ENCODE measurements around the gene NFYA.
A peak's percentile ranks its signal among the peaks of the same experiment; 100 is the strongest.

Gene NFYA

DNA sequence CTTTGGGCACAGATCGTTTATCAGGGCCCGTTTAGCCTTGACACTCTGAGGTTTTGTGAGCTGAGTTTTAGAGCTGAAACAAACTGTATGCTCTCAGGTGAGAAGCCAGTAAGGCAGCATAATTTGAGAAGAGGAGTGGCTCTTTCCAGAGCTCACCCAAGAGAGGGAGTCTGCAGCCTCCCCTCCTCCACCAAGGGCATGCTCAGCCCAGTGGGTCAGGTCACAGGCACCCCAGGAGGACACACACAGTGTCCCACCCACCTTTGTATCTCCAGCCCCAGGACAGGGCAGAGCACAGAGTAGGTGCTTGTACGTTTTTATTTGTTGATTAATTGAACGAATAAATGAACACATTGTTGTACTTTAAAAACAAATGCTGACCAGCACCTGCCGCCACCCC, 27.1 kb upstream of the NFYA start:
- FAIRE-seq: no peak

DNA sequence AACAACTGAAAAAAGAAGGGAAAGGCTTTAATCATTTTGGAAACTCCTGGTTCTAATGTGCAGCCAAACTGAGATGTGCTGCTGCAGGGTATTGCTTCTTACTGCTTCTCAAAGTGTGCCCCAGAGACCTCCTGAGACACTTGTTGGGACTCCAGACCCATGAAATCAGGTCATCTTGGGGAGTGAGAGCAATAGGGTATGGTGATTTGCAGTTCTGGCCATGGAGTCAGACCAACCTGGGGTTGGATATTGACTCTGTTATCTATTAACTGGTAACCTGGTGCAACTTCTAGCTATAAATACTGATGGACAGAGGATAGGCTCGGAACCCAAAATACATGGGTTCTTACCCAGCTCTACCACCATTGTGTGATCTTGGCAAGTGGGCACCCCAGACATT, 26.7 kb upstream of the NFYA start:
- DNase-seq (ENCODE audit: extremely low spot score, insufficient read length, low read depth): no peak
- FAIRE-seq: no peak

More for the DNA sequence above, 27.1 kb upstream of the NFYA start:
- no peak for DNase-seq (ENCODE audit: extremely low spot score, insufficient read length, low read depth)

DNA sequence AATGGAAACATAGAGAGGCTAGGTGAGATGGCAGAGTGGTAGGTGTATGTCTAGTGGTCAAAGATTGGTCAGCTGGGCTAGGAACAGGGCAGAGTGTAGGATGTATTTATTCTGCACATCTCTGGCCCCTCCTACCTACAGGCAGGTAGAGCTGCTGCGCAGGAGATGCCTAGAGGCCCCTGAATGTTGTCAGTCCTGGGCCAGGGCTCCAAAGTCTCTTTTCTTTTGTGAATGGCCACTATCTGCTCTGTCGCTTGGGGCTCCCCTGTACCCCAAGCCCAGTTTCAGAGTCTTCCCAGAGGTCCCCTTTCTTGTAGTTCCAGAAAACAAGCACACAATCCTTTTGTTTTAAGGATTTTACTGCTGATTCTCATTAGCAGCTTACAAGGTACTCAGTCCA, 25.5 kb upstream of the NFYA start:
- no peak for FAIRE-seq
- DNase-seq (ENCODE audit: extremely low spot score, insufficient read length, low read depth): no peak

DNA sequence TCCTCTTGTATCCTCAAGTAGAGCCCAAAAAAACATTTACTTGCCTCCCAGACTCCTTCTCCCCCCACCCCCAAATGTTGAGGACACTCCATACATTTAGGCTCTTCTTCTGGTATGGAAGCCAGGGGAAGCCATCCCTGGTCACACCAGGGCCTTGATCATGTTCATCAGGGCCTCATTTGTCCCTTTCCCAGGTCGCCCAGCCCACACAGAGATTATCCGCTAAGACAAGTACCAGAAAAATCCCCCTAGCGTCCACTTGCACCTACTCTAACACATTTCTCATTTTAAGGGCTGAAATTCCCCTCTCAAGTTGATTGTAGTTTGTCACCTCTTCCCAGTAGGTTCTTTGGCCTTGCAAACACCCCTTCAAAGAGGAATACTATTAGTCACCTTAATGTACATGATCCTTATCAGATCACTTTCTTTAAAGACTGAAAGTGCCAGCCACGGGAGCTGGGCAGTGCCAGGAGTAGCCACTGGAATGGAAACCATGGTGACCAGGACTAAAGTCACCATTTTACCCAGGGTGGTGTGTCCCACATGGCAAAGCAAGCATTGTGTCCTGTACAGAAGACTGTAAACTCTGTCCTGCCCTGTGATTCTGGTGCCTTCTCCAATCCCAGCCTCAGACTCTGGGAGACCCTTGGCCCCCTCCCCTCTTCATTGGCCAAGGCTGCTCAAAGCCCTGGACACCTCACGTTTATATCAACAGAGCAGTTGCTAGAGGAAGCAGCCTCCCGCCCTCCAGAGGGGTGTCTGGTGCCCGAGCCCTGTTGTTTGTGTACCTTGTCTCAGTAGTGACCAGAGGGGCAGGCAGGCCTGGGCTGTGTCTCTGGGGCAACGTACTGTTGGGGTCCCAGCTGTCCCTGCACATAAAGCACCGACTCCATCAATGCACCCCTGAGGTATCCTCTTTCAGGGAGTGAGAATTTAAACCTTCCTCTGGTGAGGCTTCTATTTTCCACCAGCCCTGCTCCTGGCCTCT, 24.7 kb upstream of the NFYA start:
- DNase-seq (ENCODE audit: extremely low spot score, insufficient read length, low read depth) (no peak), FAIRE-seq (no peak)

DNA sequence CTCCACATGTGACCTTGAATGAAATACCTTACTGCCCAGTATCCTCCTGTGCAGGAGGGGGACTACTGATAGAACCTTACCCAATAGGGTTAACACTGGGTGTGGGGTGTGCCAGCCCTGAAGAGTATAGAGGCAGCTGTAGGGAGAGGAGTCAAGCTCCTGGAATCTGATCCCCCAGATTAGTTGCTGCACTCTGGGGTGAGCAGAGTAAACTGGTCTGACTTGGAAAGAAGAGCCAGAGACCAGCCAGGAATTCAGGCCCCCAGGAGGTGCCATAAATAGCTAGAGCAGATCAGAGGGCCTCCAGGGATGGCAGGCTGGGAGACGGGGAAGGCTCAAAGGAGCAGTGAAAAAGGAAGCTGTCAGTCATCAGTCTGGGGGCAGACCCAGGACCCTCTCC, 23.3 kb upstream of the NFYA start:
- FAIRE-seq: no peak
- no peak for DNase-seq (ENCODE audit: extremely low spot score, insufficient read length, low read depth)

DNA sequence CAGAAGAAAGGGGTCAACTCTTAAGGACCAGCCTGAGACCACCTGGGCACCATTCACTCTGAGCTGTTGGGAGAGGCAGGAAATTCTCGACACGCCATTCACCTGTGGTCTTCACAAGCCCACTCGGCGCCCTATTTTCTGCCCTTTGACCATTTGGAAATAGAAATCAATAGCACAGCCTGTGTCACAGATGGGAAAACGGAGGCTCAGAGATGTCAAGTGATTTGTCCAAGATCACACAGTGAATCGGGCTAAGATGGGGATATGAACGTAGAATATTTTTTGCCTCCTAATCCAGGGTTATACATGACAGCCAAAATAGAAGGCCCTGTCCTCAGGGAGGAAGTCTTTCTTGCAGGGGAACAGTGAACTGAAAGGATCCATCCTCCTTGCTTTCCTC, 22.8 kb upstream of the NFYA start:
- DNase-seq (ENCODE audit: extremely low spot score, insufficient read length, low read depth) (no peak), FAIRE-seq (no peak)

DNA sequence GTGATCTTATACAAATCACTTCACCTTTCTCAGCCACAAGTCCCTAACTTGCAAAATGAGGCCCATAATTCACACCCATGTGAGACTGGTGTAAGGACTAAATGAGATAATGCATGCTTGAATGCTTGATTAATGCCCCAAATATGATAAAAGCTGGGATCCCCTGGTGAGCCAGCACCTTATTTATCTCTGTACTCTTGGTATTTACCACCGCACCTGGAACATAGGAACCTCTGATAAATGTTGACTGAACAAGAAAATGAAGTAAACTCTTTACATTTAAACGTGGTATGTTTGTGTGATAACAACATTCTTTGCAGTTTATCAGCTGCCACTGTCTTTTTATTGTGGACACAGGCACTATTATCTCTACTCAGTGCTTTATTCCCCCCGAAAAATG, 22.2 kb upstream of the NFYA start:
- FAIRE-seq (no peak), DNase-seq (ENCODE audit: extremely low spot score, insufficient read length, low read depth) (no peak)

DNA sequence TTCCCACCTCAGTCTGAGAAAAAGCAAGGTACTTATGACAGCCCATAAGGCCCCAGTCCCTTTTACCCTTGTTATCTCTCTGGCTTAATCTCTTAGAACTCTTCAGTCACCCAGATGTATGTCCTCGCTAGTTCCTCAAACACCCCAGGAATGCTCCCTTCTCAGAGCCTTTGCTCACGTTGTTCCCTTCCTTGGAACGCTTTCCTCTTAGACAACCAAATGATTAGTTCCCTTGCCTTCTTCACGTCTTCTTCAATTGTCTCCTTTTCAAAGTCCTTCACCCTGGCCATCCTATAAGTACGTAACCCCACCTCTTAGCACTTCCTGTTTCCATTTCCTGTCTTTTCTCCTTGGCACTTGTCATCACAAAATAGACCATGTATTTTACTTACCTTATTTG, 20.9 kb upstream of the NFYA start:
- DNase-seq (ENCODE audit: extremely low spot score, insufficient read length, low read depth): no peak
- FAIRE-seq: no peak

DNA sequence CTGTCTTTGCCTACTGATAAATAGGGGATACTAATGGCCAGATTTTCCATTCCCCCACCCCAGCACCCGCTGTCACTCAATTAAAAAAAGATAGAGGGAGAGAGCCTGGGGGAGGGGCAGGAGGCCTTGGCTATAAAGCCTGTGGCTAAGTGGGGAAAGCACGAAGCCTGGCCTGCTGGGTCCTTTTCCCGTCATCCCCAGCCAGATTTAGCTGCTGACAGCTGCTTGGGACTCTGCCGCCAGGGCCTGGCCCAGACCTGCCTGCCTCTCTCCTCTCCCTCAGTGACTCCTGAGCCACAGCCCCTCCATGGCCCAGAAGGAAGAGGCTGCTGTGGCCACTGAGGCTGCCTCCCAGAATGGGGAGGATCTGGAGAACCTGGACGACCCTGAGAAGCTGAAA, 19.7 kb upstream of the NFYA start, which contains the start of gene APOBEC2:
Gene APOBEC2, plus strand, starts transcription at position 162 of the 400 bp plus-strand sequence. Its CDS starts 146 bp downstream, at position 308.
- FAIRE-seq (no peak), DNase-seq (ENCODE audit: extremely low spot score, insufficient read length, low read depth) (no peak)

DNA sequence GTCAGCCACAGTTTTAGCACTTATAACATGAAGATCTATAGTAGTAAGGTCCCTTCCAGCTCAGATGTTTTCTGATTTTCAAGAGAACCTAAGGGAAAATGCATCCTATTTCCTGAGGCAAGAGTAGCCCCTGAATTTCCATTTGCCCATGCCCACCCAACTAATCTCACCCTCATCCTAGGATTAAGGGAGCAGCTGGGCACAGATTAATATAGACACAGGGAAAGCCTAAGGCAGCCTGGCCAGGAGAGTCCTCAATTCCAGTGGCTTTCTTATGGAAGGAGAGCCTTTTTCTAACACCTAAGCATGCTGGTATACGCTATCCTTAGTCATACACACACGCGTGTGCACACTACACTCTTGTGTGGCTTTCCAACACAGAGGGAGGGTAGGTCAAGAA, 18.3 kb upstream of the NFYA start:
- FAIRE-seq (no peak), DNase-seq (ENCODE audit: extremely low spot score, insufficient read length, low read depth) (no peak)

DNA sequence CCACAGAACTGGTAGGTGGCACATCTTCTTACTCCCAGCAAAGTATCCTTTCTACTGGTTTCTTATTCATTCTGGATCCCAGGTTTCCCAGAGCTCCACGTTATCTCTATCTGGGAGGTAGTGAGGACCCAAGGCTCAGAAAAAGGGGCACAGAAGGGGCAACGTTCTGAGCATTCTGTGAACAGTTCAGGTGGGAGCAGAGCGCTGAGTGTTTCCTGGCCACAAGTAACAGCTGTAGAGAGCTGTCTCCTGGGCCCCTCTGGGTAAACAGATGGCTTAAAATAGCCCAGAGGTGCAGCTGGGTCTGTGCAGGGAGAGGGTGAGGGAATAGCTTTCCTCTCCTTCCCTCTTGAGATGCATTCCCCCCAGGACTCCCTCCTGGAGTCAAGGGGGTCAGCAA, 17.6 kb upstream of the NFYA start:
- FAIRE-seq (no peak), DNase-seq (ENCODE audit: extremely low spot score, insufficient read length, low read depth) (no peak)

DNA sequence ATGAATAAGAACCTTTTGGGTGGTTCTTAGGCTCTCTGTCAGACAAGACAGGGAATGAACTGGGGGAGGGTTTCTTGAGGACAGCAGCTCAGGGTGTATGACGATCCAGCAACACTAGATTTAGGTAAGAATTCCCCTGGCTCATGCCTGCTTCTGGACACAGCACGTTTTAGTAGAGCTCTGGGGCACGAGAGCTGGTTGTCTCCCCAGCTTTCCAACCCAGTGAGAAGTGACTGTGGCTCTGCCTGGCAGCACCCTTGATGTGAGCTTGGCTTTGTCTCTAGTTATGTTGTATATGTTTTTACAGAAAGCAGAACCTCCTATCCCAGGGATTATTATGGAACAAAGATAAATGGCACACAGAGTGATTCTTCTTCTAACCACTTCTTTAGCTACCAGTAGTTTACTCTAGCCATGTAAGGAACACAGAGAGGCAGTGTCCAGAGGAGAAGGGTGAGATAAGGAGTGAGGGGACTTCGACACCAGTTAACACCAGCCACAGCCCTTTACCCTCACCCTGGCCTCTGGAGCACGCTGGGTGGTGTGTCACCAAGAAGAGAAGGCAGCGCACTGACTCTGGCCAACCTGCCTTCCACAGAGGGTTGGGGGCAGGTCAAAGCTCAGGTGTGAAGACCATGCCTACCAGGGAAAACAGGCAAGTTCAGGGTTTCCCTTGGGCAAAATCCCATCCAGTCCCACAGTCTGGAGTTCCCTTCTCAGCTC, 15.8 kb upstream of the NFYA start:
- no peak for FAIRE-seq
- DNase-seq (ENCODE audit: extremely low spot score, insufficient read length, low read depth): no peak

DNA sequence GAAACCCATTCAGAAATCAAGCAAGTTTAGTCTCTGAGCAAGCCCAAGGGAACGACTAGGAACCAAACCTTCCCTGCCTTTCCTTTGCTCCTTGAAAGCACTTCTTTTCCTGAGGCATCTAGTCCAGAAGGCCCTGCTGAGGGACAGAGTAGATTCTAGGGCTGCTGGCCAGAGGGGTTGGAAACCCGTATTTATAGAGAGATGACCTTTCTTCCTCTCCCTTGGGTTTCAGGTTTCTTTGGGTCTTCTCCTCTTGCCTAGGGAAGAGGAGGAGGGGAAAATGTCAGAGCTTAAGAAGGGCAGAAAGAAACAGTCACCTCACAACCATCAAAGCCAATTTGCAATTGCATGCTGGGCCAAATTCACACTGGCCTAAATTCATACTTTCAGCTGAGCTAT, 14.0 kb upstream of the NFYA start:
- DNase-seq (ENCODE audit: extremely low spot score, insufficient read length, low read depth) (no peak), FAIRE-seq (no peak)

DNA sequence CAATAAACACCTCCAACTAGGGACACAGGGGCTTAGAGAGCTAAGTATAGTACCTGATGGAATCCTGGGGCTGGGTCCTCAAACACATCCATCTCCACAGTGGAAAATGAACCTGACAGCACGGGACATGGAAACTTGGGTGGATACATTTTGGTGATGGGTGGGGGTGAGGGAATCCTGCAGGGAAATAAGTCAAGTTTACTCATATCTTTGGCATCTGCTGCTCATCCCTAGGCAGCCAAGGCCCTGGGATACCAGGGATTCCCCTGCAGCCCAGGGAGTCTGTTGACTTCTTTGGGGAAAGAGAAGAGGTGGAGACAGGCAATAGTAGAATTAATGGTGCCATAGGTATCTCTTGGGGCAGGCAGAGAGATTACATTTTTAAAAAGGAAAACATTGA, 13.2 kb upstream of the NFYA start:
- no peak for DNase-seq (ENCODE audit: extremely low spot score, insufficient read length, low read depth)
- no peak for FAIRE-seq

DNA sequence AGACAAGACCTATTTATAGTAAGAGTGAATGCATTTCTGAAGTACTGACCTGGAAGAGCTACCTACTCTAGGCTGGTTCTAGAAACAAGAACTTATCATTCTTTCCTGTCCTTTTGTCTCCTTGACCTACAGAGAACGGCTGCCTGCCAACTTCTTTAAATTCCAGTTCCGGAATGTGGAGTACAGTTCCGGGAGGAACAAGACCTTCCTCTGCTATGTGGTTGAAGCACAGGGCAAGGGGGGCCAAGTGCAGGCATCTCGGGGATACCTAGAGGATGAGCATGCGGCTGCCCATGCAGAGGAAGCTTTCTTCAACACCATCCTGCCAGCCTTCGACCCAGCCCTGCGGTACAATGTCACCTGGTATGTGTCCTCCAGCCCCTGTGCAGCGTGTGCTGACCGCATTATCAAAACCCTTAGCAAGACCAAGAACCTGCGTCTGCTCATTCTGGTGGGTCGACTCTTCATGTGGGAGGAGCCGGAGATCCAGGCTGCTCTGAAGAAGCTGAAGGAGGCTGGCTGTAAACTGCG, 11.5 kb upstream of the NFYA start:
- DNase-seq (ENCODE audit: extremely low spot score, insufficient read length, low read depth) (no peak), FAIRE-seq (no peak)

DNA sequence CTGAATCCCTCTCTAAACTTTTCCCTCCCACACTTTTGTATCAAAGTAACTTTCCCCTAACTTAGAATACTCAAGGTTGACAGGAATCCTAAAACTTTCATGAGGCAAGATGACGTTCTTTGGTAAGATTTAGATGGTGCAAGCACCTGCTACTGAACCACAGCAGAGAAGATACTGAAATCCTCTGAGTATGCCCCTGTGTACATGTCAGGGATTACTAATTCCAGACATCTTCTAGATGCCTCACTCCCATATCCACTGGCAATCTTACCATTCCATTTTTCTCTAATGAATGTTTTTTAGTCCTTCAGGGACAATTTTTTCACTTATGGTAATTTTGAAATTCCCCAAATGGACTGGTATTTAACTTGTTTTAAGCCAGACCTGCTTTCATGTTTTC, 10.7 kb upstream of the NFYA start:
- FAIRE-seq: no peak

DNA sequence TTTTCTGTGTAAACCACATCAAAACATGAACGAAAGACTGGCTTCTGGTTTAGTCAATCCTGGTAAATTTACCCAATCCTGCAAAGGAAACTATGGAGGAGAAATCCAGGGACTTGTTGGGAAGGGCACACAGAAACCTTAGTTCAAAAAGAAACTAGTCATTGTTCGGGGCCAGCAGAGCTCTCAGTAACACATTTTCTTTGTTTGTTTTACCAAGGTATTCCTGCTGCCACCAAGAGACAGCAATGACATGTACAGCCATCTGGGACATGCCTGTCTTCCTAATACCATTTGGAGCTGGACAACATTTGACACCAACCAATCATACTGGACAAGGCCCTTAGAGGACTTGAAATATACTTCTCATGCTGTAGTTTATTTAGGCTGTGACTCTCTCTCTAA, 8.9 kb upstream of the NFYA start:
- DNase-seq (ENCODE audit: extremely low spot score, insufficient read length, low read depth): no peak
- no peak for FAIRE-seq

More for the DNA sequence above, 10.7 kb upstream of the NFYA start:
- DNase-seq (ENCODE audit: extremely low spot score, insufficient read length, low read depth): no peak

DNA sequence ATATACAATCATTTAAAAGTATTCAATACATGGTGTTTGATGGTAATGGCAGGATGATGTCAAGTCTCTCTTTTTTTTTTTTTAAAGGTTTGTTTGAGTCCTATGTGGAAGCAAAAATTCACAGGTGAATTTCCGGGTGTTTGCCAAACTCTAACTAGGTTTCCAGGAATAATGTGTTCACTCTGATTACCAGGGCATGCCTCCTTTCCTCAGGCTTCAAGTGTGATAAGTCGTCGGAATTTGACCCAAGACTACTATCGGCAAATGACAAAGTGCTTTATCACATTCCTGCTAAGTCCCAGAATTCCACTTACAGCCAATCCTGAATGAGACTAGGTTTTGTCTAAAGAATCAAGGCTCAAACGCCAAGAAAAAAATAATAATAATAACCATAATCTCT, 7.9 kb upstream of the NFYA start:
- DNase-seq (ENCODE audit: extremely low spot score, insufficient read length, low read depth) (no peak), FAIRE-seq (no peak)

DNA sequence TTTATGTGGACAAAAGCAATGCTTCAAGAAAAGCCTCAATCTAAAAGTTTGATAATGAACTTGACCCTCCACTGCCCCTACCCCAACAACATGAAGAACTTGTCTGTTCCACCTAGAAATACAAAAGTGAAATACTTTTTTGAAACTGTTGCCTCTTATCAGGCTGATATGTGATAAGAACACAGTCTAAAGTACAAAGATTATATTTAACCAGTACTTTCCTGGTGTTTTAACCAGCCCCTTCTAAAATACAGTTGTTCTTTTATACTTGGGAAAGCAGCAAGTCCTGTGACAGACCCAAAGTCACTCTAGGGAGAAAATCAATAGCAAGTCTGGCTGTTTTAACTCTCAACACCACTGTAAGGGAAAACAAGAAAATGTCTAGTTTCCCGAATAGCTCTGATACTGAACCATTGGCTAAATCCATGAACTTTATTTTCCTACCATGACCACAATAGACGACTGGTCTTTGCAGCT, 7.2 kb upstream of the NFYA start:
- DNase-seq (ENCODE audit: extremely low spot score, insufficient read length, low read depth) (no peak), FAIRE-seq (no peak)

DNA sequence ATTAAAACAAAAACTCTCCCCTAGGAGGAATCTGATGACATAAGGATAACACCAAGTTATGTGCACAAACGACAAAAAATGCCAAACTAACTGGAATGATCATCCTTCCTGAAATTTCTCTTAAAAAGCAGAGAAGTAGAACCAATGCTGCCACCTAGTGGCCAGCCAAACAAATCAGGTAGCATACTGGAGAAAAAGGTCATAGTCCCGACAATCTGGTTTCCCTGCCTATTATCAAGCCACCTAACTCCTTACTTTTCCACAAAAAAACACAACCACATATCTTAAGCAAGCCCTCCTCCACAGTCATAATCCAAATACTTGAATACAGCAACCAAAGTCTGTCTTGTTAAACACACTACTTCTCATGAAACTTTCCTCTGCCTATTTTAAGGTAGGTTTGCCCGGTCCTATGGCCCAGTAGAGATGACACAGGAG, 5.9 kb upstream of the NFYA start:
- peak; percentile 78 for FAIRE-seq
- DNase-seq (ENCODE audit: extremely low spot score, insufficient read length, low read depth): no peak

DNA sequence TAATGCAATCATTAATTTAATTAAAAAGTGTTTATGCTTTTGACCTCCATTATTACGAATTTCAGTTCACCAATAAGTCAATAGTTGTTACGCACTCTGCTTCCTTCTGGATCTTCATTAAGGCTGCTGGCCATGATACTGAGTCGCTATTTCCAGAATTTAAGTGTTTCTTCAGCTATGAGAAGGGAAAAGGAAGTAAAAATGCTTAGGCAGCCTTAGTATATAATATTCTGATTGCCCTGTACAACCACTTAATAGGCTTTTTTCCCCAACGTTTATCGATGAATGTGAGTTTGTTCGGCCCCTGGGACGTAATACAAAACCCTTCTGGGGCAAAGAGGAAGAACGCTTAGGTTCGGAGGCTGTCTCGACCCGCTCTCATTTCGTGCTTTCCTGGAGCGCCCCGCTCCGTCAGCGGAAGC, 1.3 kb upstream of the NFYA start:
- DNase-seq (ENCODE audit: extremely low spot score, insufficient read length, low read depth): no peak
- no peak for FAIRE-seq
